ENCODE data around the gene OSBPL2.

Gene OSBPL2

DNA sequence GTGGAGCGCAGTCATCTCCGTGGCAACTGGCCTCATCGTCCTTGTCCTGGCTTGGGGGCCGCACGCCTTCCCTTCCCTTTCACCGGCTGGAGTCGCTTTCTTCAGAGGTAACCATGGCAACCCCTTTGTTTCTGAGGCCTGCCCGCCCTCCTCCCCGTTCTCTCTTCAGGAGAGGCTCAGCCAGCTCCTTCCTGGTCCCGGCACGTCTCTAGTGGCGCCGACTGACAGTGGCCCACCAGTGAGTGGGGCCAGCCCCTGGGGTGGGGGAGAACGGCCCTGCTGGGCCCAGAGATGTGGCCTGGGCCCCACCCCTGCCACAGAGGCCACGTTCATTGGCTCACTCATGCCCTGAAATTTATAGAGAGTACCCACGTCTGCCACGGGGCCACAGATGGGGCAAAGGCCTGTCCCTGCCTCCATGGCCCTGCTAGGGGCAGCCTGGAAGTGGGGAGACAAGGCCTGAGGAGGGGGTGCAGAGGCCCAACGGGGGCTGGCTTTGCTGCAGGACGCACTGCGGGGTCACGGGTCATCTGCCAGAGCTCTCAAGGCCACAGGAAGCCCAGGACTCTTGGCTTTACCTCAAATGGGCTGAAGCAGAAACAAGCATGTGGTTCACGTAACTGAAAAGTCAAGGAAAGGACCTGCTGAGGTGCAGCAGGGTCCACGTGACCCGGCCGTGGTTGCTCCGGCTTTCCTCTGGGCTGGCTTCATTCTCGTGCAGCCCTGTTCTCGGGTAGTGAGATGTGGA lies 1.4 kb upstream of the OSBPL2 start:
- DNase-seq = no peak

DNA sequence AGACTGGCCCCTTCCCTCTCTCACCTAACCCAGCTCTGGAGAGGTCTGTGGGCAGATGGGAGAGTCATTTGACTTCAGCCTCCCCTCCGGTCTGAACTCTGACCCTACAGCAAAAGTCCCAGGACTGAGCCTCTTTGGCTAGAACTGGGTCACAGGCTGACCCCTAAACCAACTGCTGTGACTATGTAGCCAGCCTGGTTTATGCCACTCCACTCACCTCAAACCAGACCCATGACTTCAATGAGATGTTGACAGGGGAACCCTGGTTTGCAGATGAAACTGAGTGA lies 864 bp upstream of the OSBPL2 start:
- DNase-seq = no peak

DNA sequence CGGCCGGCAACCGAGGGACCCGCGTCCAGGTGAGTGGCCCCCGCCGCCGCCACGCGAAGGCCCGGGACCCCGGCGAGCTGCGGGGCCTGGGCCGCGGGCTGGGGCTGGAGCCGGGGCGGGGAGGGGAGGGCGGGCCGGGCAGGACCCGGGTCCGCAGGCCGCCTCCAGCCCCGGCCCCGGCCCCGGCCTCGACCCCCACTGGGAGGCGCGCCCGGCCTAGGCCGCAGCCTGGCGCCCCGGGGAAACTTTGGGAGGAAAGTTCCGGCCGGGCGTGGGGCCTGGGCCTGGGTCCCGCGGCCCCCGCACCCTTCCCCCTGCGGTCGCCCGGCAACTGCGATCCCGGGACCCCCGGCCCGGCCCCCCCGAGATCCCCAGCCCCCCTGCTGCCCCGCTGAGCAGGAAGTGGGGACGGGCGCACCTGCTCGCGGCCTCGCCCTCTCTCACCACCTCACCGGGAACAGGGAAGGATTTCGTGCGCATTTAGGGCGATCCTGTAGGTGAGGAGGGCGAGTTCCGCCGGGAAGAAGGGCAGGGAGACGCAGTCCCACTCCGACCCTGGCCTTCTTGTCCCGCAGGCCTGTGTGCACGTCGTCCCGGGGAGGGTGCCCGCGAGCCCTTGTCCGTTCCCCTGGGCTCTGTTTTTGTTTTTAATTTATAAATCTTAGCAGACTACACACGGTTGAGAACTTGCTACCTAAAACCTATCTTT lies 402 bp downstream of the OSBPL2 start:
- no peak for DNase-seq

DNA sequence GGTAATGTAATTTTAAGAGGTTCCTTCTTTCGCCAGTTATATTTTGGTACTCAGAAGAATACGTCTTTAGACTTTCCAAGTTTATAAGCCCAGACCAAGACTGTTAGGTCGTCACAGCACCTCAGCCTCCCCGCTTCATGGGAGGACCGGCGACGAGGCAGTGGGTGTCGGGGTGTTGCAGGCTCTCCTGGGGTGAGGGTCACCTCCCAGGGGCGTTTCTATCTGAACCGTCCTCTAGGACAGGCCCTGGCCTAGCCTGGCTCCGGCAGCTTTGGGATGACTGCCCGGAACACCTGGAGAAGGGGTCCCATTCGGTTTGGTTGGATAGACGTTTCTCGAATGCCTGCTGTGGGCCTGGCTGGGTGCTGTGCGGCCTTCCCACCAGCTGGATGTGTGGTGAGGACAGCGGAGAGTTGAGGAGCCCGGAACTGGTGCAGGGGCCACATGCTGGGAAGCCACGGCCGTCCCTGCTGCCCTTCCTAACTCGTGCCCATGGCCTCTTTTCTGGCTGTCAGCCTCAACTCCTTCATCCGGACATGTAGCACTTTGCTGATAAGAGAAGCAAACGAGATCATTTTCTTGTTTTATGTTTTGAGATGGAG lies 1.1 kb downstream of the OSBPL2 start:
- DNase-seq = no peak

DNA sequence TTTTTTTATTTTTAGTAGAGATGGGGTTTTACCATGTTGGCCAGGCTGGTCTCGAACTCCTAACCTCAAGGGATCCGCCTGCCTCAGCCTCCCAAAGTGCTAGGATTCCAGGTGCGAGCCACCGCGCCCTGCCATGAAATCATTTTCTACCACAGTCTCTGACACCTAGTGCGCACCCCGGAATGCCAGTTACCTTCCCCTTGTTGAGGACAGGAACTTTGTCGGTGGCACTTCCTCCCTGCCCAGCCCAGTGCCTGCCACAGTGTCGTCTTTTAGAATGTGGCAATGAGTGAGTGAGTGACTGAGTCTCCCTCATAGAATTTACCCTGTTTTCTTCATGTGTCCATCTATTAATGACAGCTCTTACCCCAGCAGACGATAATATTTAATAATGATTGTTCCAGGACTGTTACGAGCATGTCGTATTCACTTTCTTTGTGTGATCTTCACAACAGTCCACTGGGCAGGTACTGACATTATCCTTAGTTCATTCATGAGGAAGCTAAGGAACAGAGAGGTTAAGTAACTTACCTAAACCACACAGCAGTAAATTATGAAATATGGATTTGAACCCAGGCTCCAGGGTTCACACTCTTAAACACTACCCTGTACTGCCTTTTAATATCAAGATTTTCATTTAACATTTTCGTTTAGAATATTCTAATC lies 1.8 kb downstream of the OSBPL2 start:
- no peak for DNase-seq

DNA sequence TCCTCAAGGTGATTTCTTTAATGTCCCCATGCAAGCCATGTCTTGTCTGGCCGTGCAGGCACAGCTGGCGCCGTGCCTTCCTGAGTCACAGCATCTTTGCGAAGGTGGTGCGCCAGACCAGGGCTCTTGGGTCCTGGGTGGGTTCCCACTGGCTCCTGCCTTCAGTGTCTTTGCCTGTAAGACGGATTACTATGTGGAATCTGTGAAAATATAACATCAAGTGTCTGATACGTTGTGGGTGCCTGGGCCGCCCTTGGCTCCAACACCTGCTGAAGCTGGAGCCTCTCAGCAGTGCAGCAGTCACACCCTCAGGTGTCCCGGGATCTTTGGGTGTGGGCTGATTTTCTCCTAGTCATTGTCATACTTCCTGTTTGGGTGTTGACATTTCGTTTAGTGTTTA lies 3.2 kb downstream of the OSBPL2 start:
- DNase-seq = no peak

DNA sequence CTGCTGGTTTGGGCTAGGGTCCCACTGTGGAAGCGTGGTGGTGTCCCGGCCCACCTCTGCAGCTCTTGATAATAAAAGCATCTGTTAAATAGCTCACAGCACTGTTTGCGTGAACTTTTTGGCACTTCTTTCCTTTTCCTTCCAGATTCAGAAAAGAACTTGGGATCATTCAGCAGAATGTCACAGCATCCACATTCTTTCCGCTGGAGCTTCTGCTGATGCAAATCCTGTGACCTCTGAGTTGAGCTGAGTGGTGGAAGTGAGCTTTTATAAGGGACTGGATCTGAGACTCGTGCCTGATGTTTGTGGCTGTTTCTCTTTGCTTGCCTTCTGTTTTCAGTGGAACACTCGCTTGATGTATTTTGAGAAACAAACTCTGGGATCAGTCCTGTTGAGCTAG lies 3.9 kb downstream of the OSBPL2 start:
- no peak for DNase-seq

DNA sequence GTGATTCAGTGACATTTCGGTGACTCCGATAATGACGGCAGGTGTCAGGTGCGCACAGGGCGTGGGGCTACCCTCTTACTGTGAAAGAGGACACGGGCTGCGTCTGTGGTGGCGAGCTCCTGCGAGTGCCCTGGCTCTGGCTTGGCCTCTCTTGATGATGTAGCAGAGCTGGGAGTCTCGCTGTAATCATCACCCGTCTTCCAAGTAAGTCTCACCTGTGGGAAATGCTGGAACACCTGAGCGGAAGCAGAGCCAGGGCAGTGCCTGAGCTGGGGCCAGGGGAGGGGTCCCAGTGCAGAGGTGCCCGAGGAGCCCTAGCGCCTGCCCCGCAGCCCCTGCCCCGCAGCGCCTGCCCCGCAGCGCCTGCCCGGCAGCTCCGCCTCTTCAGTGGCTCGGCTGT lies 4.8 kb downstream of the OSBPL2 start:
- DNase-seq = no peak

DNA sequence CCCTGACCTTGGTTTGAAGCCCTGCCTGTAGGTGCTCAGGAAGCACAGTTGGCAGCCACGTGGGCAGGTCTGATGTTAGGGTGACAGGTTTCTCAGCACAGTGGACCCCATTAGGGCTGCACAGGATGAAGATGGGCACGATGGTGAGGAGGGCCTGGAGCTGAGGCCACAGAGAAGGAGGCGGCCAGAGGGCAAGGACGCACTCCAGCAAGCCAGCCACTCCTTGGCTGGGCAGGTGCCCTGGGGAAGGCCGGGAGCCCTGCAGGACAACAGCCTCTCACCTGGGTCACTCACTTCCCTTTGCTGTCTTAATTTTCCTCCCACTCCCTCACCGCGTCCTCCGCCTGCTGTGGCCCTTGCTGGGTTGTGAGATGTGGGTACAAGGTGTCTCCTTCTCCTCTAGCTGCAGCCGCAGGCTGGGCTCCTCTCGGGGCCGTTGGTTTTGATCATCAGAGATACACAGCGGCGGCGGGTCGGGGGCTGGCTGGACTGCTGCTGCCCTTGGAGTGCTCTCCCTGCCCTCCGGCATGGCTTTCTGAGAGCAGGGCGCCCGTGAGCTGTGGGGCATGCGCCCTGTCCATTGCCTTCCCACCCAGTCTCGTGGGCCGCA lies 5.7 kb downstream of the OSBPL2 start:
- no peak for DNase-seq

DNA sequence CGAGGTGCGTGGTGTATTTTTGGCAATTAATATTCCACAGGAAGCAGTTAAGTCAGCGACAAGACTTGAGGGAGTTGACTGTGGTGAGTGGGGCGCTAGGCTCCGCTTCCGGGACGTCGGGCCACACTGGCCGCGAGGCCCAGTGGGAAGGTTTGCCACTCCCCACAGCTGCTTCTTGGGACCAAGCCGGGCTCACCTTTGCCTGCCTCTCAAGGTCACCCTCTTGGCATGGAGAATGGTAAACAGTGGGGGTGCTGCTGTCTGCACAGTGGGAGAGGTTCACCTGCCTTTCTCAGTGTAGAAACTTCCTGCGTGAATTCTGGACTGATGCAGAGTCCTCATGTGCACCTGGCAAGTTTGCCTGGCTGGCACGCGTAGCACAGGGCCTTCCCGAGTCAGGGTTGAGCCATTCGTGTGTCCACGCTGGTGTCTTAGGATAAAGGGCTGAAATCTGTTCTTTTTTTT lies 6.4 kb downstream of the OSBPL2 start:
- no peak for DNase-seq

DNA sequence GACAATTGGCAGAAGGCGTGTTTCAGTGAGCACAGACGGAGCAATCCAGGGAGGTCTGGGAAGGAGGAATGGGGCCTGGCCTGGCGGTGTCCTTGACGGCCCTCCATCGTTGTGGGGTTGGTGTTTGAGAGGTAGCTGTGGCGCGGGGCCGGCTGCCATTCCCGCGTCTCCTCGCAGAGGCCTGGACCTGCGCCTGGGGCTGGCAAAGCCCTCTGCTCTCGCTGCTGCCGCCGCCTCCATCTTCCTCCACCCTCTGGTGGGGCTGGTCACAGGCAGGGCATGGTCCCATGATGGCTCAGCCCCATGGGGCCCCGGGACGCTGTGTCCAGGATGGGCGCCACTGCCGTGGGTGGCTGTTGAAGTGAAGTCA lies 7.6 kb downstream of the OSBPL2 start:
- DNase-seq = no peak

DNA sequence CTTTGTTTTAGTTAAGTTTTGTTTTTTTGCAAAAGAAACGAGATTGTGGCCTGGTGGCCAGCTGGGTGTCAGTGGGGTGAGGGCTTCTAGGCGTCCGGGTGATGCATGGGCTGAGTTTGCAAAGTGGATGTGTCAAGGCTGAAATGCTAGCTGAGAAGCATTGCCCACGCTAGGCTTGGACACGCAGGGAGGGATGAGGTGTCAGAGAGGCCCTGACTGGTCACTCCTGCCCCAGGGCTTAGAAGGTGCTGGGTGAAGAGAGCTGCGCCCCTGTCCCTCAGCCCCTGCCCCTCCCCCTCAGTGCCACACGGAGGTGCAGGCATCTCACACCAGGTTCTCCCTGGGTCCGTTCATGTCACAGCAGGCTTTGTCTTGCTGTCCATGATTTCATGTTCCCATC lies 8.1 kb downstream of the OSBPL2 start:
- DNase-seq = no peak

DNA sequence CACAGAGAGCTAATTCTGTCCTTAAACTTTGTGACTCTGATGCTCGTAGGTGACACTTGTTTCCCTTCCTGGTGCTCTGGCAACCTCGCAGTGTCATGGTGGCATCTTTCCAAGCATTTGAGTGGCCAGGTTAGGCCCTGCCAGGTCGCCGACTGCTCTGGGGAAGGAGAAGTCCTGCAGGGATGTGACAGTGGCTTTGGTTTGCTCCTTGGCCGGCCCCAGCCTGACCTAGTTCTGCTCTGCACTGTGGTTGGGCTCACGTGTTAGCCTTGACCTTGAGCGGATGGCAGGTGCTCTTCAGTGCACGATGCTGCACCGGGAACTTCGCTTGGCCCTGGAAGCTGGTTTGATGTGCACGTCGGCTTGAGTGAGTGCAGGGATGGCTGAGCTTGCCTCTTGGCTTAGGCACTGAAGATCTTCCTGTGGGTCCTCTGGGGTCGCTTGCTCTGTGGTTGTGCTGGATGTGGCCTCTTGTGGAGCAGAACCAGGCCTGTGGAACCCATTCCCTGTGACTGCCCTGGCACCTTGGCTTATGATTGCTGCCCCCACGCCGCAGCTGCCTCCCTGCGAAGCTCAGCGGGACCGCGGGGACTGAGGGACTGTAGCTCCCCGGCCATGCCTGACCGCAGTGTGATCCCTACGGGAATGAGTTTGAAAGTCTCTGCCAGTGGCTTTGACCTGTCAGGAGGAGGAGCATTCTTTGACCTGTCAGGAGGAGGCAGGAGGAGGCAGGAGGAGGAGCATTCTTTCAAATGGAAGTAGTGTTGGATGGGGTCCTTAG lies 8.7 kb downstream of the OSBPL2 start:
- DNase-seq = no peak

DNA sequence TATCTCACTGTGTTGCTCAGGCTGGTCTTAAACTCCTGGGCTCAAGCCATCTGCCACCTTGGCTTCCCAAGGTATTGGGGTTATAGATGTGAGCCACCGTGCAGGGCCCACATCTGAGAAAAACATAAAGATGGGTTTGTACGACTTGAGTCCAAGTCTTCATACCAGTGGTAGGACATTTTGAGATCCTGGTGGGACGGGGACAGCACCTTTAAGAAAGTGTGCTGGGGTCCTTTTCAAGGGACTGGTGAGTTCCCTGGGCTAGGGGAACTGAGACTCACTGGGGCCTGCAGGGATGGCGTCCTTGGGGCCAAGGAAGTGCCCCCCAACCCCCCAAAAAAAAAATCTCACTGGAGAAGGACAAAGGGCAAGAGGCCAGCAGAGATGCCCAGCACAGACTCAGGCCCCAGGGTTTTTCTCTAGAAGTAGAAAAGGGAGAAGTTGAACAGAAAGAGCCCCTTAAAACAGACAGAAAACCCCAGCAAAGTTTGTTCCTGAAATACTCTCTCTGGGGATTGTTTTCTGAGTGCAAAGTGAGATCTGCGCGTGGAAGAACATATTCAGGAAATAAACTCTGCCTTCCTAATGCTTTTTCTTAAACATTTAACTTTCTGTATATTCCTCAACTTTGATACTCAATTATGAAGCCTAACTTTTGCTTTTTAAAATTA lies 10.7 kb downstream of the OSBPL2 start:
- DNase-seq = no peak

DNA sequence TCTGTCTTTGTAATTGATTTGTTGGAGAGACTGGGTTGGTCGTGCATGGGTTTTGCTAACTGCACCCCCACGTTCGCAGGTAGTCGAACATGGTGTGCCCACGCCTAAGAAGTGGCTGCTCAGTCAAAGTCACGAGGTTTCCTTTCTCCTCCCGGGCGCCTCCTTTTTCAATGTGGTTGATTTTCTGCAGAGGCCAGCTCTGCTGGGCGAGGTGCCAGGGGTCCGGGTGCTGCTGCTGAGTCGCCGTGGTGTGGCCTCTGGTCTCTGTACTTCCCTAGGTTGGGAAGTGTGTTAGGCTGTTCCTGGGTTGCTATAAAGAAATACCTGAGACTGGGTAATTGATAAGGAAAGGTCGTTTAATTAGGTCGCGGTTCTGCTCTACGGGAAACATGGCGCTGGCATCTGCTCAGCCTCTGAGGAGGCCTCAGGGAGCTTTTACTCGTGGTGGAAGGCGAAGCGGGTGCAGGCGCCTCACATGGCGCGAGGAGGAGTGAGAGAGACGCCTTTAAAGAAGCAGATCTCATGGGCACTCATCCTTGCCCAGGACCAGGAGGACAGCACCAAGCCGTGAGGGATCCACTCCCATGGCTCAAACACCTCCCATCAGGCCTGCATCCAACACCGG lies 14.1 kb downstream of the OSBPL2 start:
- no peak for DNase-seq

DNA sequence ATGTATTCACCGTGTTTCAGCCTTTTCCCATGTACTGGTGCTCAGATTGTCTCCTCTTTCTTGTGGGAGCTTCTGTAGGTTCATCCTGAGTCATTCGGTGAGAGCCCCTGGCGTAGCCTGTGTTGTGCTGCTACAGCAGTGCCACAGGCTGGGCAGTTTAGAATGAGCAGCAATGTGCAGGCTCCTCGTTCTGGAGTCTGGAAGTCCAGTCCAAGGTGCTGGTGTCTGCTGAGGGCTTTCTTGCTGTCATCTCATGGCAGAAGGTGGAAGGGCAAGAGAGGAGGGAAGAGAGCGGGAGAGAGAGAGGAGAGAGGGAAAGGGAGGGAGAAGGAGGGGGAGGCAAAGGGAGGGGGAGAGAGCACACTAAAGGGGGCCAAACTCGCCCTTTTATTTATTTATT lies 15.1 kb downstream of the OSBPL2 start:
- no peak for DNase-seq

DNA sequence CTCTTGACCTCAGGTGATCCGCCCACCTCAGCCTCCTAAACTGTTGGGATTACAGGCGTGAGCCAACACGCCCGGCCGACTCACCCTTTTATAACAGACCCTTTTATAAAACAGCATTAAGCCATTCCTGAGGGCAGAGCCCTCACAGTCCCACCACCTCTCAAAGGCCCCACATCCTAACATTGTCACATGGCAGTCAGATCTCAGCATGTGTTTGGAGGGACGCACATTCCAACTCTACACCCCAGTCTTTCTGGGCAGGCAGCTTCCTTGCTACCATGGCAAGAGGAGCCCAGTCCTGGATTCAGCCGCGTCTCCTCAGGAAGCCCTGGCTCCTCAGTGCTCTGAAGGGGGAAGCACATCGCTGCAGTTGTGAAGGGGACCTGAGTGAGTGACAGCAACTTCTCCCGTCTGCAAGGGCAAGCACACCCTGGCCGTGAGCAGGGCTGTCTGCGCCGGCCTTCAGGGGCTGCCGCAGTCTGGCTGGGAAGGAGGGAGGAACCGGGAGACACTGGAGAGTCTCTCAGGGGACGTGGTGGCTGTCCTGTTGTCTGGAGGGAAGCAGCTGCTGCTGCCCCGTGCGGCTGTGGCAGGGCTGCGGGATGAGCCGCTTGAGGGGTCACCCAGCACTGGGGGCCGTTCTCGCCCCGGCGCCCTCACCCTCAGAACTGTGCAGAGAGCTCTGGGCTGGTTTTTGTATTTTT lies 15.9 kb downstream of the OSBPL2 start:
- no peak for DNase-seq

DNA sequence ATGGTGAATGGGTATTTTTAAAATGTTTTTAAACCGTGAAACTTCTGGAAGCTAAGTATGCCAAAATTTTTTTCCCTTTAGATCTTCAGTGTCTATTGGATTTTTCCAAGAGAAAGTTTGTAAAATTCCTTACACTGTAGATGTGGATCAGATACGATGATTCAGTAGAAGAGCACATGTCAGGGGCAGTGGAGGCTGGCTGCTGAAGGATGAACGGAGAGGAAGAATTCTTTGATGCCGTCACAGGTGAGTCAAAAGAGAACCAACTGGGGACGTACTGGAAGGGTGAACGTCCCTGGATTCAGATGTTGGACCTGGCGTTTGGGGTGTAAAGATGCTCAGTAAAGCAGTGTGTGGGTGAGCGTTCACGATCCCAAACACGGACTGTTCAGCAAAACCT lies 17.7 kb downstream of the OSBPL2 start:
- no peak for DNase-seq

DNA sequence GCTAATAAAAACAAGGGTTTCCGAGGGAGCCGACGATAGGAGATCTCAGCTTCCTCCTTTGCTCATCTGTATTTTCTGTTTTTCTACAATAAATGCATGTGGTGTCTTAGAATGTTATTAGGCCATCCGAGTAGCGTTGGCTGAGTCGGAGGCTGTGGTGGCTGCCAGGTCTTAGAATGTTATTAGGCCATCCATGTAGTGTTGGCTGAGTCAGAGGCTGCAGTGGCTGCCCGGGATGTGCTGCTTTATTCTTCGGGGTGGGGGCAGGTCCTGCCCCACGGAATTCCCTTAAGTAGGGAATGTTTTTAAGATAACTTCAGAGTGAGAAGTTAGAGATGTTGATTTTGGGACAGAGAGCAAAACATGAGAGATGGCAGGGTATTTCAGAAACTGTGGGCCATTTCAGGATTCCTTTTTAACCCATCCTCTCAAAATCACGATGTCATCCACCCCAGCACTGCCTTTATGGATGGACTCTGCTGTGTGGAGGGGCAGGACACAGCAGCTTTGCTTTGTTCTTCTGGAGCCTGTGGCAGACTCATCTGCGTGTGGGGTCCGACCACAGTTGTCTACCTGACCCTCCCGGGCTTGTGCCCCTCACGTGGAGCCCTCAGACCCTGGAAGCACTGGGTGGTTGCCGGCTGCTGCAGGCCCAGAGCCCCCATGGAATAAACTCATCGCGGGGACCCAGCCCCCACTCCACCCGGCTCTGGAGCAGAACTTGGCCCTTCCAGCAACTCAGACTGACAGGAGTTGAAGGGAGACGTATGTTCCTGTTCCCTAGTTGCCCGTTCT lies 20.4 kb downstream of the OSBPL2 start:
- no peak for DNase-seq

DNA sequence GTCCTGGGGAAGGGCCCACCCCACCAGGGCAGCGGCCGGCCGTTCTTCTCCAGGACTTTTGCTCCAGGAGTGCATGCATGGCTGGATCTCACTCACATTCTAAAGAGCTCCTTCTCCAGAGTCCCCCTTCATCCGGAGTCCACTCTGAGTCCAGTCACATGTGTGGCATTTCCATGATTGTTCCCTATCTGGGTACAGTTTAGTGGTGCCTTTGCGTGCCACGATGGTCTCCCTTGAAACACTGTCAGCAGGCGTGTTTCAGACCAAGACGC lies 20.9 kb downstream of the OSBPL2 start:
- DNase-seq = no peak

Measured in NCI-H1105 treated with DMSO at 0.1 percent for 48 hours (cell line).